GM20431 (cell line): ENCODE data around the gene KRTAP5-2.
"Not testable (repeated sequence)": the region's sequence is repeated elsewhere in the genome, so short reads cannot be mapped to it uniquely, and the experiment has no call there.

Source experiments
- in situ Hi-C: fragments of 300-500 bp; cut with MseI, MboI; formaldehyde crosslinking; loops from one replicate; pipeline ENCODE4 v1.15.0; 2020; ENCODE audit warnings: low sequenced_read_pairs; ENCODE audit not compliant: unreplicated experiment

Gene KRTAP5-2

DNA sequence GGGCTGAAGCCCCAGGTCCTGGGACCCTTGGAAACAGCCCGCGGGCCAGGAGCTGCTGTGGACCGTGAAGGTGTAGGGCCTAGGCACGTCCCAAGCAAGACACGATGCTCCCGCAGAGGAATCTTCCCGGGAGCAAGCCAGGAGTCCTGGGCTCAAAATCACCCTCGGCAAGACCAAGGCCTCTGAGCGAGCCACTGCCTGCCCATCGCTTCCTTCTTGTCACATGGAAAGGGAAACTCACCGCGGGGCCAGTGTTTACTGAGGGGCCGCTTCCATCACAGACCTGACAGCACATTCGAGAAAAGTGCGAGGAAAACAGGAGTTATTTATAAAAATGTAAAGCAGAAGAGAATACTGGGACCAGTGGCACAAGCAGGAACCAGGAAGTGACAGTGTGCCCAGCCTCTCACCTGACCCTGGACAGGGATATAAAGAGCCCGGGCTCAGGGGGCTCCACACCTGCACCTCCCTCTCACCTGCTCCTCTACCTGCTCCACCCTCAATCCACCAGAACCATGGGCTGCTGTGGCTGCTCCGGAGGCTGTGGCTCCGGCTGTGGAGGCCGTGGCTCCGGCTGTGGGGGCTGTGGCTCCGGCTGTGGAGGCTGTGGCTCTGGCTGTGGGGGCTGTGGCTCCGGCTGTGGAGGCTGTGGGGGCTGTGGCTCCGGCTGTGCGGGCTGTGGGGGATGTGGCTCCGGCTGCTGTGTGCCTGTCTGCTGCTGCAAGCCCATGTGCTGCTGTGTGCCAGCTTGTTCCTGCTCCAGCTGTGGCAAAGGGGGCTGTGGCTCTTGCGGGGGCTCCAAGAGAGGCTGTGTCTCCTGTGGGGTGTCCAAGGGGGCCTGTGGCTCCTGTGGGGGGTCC, 31.5 kb upstream of the KRTAP5-2 start, which contains the start of gene KRTAP5-5:
TSS of gene KRTAP5-5 (plus strand) at position 450 of the 860 bp plus-strand sequence. CDS start at position 516, 66 bp downstream.
- in situ Hi-C loops, result no loop called here

DNA sequence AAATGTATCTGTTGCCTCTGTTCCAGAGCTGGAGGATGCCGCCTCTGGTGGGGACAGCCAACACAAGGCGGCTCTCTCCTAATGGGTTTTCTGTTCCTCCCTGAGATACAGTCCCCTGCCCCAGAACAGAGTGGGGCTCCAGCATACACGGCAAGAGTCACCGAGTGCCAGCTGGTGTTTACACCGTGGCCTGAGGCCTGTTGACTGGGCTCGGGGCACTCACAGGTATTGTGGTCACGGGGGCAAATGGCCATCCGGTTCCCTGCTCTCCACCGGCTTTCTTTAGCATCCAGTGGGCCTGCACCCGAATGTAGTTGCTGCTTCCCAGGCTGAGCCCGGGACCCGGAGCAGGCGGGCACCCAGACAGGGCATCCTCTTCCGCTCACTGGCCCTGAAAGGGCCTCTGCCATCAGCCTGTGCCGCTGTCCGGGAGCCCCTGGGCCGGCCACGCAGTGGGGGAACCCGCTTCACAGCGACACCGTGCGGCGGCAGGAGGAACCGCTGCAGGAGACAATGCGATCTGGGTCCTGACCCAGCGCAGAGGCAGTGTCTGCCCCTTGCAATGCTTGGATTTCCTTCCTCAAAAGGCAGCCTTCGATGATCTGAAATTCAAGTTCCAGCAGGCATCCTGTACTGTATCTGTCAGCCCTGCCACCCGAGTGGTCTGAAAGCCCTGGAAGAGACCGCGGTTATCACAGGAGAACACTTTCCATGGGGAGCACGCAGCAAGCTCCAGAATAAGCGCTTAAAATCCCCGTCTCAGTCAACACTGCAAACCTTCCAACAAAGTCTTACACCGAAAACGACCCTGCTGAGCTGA, 30.6 kb upstream of the KRTAP5-2 start:
- in situ Hi-C loops, result no loop called here

DNA sequence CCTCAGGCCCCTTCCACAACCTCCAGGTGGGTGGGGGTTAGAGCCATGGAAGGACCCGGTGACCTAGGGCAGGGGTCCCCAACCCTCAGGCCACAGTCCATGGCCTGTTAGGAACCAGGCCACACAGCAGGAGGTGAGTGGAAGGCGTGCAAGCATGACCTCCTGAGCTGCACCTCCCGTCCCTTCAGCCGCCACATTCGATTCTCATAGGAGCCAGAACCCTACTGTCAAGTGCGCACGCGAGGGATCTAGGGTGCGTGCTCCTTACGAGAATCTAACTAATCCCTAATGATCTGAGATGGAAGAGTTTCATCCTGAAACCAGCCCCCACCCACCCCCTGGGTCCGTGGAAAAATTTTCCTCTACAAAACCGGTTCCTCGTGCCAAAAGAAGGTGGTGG, 27.4 kb upstream of the KRTAP5-2 start:
- in situ Hi-C loops, result no loop called here

DNA sequence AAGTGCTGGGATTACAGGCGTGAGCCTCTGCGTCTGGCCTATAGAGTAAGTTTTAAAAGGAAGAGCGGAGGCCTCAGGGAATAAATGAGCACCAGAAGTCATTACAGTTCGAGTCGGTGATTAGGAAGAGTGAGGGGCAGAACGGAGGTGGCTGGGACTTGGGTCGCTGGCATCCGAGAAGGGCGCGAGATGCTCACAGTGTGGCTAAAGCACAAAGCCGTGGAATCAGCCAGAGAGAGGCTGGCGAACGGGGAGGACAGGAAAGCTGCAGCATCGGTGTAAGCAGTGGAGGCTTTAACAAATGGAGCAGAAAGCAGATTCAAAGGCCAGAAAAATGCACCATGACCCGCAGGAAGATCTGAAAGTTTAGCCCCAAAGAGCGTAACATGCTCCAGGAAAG, 26.5 kb upstream of the KRTAP5-2 start:
- in situ Hi-C loops, result no loop called here

DNA sequence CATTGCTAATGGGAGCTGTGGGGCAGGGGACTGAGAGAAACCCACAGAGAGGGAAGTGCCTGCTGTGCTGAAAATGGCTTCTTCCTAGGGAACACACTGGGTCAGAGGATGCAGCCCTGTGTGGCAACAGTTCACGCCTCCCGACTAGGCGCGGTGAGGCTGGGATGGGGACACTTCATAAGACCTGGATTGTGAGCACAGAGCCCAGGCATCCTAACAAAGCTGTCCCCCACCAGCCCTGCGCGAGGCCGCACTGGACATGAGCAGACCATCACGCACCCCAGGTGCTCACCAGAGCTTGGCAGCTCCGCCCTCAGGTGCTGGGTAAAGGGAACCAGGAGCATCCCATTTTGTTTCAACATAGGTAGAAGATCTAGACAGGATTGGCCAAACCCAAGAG, 25.6 kb upstream of the KRTAP5-2 start:
- in situ Hi-C loops, result no loop called here

DNA sequence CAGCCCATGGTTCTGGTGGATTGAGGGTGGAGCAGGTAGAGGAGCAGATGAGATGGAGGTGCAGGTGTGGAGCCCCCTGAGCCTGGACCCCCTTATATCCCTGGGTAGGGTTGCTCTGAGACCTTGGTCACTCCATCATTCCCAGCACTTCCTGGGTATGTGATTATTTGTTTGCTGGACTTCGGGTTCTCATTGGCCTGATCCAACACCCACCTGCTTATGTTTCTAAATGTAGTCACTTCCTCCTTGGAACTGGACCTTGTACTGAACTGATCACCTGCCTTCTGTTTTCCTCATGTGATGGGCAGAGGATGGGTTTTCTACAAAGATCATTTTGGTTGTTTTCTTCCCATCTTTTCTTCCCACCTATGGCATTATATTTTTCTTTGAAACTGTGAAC, 24.0 kb upstream of the KRTAP5-2 start, which contains the start of gene KRTAP5-4:
TSS of gene KRTAP5-4 (minus strand) at position 53 of the 400 bp plus-strand sequence. CDS start at position 8, 45 bp downstream.
- in situ Hi-C loops, result no loop called here

DNA sequence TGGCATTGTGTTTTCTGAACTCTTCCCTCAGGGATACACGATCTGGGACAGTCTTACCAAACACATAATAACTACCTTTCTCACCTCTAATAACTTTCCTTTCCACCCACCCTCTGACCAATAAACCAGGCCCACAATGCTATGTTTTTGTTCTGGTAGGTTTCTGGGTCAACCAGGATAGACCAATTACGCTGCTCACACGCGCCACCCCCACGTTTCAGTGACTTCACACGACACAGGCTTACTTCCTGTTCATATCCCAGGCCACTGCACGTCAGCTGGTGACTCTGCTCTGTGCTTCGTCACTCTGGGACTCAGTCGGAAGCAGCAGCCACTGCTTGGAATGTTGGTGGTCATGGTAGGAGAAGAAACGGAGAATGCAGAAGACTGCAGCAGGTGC, 21.4 kb upstream of the KRTAP5-2 start:
- in situ Hi-C loops, result no loop called here

DNA sequence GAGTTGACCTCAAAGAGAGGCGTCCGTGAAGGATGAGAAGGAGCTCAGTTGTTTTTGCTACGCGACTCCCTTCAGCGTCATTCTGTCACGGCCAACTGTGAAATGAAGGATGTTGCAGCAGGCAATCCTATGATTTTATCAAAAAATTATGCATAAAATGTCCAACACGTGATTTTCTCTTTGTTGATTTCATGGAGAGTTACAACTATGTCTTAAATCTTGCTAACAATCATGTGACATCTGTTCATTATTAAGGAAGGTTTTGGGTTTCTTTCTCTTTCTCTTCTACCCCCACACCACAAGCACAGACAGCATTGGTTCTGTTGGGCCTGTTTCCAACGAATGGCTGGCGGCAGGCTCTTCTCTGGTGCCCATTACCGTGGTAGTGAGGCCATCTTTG, 20.1 kb upstream of the KRTAP5-2 start:
- in situ Hi-C loops, result no loop called here

DNA sequence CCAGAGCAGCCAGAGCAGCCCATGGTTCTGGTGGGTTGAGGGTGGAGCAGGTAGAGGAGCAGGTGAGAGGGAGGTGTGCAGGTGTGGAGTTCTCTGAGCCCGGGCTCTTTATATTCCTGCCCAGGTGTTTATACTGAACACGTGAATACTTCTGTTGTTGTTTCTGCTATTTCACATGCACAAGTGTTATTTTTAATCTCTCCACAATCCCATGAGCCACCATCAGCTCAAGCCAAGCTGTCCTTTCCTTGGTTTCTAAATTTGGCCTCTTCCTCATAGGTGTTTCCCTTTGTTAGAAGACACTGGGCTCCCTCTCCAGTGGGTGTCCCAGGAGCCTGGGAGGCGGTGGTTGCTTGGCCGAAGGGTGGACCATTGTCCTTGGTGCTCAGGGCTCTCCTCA, 10.3 kb upstream of the KRTAP5-2 start, which contains the start of gene KRTAP5-3:
TSS of gene KRTAP5-3 (minus strand) at position 101 of the 400 bp plus-strand sequence. CDS start at position 23, 78 bp downstream.
- in situ Hi-C loops, result no loop called here

DNA sequence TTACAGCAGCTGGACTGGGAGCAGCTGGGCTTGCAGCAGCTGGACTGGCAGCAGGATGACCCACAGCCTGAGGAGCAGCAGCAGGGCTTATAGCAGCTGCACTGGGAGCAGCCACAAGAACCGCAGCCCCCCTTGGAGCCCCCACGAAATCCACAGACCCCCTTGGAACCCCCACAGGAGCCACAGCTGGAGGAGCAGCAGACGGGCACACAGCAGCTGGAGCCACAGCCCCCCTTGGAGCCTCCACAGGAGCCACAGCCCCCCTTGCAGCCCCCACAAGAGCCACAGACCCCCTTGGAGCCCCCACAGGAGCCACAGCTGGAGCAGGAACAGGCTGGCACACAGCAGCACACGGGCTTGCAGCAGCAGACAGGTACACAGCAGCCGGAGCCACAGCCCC, 9.8 kb upstream of the KRTAP5-2 start:
- in situ Hi-C loops, result not testable (repeated sequence)

DNA sequence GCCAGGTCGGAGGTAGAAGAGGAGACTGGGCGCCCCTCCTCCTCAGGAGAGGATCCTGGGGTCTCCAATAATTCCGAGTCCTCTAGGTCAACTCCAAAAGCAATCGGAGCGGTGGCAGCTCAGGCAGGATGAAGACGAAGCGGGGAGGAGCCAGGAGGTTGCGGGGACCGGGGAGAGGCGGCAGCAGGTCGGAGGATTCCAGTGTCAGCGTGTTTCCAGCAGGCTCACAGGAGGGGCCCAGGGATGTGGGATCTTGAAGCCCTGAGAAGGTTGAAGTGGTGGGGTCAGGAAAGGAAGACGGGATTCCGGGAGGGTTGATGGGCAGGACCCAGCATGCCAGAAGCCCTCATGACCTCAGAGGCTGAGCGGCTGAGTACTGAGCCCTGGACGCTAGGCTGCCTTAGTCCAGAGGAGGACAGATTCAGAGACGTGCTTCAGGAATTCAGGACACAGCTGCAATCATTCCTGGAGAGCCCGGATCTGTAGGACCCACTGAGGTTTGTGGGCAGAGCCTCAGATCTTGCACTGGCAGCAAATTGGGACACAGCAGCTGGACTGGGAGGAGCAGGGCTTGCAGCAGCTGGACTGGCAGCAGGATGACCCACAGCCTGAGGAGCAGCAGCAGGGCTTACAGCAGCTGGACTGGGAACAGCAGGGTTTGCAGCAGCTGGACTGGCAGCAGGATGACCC, 9.2 kb upstream of the KRTAP5-2 start:
- in situ Hi-C loops, result not testable (repeated sequence)

DNA sequence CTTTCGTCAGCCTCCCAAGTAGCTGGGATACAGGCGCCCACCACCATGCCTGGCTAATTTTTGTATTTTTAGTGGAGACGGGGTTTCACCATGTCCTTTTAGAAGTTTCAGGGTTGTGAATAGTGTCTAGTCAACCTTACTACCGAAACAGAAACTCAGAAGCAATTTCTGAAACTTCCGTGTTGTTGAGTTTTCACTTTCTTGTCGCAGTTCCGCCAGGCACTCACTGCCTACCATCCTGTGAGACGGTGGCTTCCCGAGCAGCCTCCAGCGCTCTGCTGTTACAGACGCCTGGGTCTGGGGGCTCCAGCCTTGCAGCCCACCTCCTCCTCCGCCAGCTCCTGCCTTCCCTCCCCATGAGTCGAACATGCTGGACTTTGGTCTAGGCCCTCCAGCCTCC, 7.8 kb upstream of the KRTAP5-2 start:
- in situ Hi-C loops, result not testable (repeated sequence)

DNA sequence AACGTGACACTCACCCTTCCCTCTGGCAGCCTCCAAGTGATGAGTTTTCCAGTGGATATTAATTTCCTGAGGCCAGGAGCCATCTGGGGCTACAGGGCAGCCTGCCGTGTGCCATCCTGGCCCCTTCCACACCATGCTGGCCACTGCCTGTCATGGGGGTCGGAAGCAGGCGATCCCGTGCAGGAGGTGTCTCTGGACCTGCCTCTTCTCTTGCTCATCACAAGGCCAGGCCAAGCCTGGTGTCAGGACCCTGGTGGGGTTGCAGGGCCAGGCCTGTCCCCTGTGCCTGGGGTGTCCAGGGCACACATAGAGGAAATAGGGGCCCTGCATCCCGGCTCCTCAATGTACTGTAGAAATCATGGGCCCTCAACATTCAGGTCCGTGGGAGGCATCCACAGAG, 6.6 kb upstream of the KRTAP5-2 start:
- in situ Hi-C loops, result no loop called here

DNA sequence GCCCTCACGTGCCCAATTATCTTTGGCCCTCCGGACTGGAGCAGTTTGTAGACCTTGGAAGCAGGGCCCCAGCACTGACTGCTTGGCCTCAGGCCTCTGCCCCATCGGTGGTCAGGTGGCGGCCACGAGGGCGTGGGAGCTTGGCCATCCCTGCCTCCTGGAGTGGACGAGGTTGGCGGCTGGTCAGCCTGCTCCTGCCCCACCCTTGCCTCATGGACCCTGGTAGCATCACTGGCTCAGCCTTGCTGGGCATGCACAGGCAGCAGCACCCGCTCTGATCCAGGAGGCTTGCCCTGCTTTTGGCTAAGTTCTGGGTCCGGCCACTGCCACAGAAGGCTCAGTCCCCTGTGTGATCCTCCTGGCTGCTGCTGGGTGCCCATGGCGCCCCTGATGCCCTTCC, 6.1 kb upstream of the KRTAP5-2 start:
- in situ Hi-C loops, result no loop called here

DNA sequence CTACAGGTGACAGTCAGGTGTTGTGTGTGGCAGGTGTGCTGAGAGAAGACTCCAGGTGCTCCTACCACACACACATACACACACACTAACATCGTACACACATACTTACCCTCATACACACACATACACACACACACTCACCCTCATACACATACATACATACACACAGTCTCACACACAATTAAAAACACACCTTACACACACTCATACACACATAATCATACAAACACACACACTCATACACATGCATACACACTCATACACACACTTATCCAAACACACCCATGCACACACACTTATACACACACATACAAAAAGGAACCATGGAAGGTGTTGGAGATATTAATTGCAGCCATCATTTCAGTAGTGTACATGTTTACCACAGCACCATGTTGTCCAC, 5.5 kb upstream of the KRTAP5-2 start:
- in situ Hi-C loops, result no loop called here

DNA sequence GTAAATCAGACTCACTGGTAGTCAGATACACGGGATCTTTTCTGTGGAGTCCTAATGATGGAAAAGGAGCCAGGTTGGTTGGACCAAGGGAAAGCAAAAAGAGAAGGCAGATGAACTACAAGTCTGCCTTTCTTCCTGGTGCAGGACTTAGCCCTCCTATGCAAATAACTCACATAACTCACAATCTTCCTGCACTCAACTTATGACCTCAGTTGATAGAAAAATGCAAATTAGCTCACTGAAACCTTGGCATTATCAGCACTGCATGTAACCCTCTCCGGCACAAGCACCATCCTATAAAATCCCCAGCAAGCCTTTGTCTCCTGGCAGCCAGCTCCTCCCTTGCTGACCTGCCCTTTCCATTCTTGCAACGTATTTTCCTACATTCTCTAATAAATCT, 3.6 kb upstream of the KRTAP5-2 start:
- in situ Hi-C loops, result not testable (repeated sequence)

DNA sequence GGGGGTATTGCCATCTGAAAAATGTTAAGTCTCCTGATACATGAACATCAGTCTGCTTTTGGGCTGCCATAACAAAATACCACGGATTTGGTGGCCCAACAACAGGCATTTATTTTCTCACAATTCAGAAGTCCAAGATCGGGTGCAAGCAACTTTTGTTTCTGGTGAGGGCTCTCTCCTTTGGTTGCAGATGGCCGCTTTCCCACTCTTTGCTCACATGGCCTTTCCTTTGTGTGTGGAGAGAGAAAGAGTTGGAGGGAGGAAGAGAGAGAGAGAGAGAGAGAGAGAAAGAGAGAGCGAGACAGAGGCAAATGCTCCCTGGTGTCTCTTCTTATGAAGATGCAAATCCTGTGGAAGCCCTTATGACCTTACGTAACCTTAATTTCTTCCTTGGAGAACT, 2.5 kb upstream of the KRTAP5-2 start:
- in situ Hi-C loops, result no loop called here

DNA sequence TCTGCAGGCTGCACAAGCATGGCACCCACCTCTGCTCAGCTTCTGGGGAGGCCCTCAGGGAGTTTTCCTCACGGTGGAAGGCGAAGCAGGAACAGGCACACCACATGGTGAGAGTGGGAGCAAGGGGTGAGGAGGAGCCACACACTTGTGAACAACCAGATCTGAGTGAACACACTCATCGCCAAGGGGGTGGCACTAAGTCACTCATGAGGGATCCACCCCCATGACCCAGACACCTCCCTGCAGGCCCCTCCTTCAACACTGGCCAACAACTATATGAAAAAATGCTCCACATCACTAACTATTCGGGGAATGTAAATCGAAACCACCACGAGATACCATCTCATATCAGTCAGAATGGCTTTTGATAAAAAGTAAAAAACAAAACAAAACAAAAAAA, 722 bp upstream of the KRTAP5-2 start:
- in situ Hi-C loops, result no loop called here

DNA sequence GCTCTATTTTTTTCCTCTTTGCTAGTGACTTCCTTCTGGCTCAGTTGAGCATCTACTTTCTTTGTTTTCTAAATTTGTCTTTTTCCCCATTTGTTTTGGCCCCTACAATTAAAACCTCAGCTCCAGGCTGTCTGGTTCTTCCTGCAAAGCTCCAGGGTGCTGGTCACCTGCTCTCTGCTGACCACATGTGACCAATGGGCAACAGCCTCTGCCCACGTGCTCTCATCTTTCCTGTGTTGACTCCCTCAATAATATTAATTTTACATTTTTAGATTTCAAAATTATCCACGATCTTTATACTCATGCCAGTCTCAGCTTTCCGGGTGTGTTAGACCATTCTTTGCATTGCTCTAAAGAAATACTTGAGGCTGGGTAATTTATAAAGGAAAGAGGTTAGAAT, 312 bp upstream of the KRTAP5-2 start:
- in situ Hi-C loops, result not testable (repeated sequence)

DNA sequence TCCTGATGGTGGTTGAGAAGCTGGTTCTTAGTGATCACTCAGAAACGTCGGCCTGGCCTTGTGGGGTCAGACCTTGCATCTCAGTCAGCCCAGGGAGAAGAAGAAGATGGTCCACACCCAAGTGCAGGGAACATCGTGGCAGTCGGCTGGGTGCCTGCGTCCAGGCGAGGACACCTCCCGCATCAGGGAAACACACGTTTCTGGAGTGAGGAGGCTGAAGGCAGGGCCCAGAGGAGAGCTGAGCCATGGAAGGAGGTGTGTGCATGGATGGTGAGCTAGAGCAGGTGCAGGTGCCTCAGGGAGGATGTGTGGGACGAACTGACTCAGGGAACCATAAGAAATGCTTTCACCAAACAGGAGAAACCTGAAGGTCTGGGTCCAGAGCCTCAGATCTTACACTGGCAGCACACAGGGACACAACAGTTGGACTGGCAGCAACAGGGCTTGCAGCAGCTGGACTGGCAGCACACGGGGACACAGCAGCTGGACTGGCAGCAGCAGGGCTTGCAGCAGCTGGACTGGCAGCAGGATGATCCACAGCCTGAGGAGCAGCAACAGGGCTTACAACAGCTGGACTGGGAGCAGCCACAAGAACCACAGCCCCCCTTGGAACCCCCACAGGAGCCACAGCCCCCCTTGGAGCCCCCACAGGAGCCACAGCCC, 632 bp downstream of the KRTAP5-2 start:
- in situ Hi-C loops, result no loop called here
